DMS 273 treated with DMSO at 0.1 percent for 48 hours (cell line): ENCODE data around the gene FRMD5.

Source experiments
- DNase-seq: peaks from one replicate; lab custom pipeline; 2025; lab: John Stamatoyannopoulos, UW

The FRMD5 gene

DNA sequence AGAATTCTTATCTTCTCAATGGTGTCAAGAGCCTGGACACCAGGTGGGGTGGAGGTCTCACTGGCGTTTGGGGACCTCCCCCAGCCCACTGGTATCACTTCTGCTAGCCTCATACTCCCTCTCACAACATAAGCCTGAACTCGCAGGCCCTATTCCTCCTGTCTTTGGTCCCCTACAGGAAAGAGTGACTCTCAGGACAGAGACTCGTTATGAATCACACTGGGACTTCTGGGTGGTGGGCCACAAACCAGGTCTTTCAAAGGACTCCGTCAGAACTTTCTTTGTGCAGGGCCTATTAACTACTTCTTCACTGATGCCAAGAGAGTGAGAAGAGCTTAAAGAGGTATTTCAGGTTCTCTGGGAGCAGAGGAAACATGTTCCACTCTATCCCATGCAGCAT, 267.9 kb downstream of the FRMD5 start:
- DNase-seq: no peak

GRCh38 chr15:43923553-43923952, 271.5 kb downstream of the FRMD5 start:
- no peak for DNase-seq

DNA sequence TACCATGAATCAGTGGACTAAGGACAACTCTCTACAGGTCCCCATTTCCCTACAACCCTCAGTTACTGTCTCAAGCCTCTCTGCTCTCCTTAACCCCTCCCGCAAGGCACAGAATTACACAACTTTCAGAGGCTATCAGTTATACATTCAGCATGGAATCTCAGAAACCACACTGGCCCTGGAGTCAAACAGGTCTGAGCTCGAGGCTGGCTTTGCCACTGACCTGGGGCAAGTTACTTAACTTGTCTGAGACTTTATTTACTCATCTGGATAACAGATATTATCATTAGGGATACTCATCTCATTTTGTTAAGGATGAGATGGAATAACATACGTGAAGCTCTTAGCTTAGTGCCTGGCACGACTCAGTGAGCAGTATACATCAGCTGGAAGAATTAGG, 273.1 kb downstream of the FRMD5 start:
- DNase-seq: no peak

- DNase-seq: no peak
Measured at GRCh38 chr15:43920815-43921214, 274.3 kb downstream of the FRMD5 start.

- no peak for DNase-seq
Measured at GRCh38 chr15:43920254-43920600, 274.8 kb downstream of the FRMD5 start.

DNA sequence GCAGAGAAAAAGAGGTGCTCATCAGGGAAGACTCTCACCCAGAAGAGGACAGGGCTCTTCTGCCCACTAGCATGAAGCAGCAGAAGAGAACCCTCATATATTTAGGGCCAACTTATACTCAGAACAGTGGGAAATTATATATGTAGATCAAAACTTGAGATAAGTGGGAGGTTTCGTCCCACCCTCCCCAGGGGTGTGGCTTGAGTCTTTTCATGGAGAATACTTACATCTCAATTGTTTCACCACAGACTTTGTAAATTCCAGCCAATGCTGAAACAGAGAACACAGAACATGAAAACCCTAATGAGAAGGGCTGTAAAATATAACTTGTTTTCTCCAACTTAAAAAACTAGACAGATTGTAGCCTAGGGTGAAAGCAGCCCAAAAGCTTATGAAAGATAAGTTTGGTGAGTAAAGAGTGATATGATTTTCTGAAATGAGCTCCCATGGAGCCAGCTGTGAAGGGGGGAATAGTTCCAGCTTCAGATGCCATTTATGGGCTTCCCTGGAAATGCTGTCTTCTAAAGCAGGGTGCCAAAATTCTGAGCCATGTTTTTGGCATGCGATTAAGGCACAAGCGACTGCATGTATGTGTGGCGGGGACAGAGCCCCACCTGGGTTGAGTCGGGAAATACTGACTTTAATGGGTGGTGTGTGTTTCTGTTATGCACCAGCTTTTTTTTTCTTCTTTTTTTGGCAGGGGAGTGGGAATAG, 275.4 kb downstream of the FRMD5 start:
- no peak for DNase-seq

GRCh38 chr15:43918717-43919116, 276.4 kb downstream of the FRMD5 start:
- DNase-seq: no peak

- no peak for DNase-seq
Measured at GRCh38 chr15:43916326-43916660, 278.8 kb downstream of the FRMD5 start.

GRCh38 chr15:43915631-43916325, 279.3 kb downstream of the FRMD5 start:
- no peak for DNase-seq

- DNase-seq: no peak
Measured at GRCh38 chr15:43913941-43914340, 281.1 kb downstream of the FRMD5 start.

DNA sequence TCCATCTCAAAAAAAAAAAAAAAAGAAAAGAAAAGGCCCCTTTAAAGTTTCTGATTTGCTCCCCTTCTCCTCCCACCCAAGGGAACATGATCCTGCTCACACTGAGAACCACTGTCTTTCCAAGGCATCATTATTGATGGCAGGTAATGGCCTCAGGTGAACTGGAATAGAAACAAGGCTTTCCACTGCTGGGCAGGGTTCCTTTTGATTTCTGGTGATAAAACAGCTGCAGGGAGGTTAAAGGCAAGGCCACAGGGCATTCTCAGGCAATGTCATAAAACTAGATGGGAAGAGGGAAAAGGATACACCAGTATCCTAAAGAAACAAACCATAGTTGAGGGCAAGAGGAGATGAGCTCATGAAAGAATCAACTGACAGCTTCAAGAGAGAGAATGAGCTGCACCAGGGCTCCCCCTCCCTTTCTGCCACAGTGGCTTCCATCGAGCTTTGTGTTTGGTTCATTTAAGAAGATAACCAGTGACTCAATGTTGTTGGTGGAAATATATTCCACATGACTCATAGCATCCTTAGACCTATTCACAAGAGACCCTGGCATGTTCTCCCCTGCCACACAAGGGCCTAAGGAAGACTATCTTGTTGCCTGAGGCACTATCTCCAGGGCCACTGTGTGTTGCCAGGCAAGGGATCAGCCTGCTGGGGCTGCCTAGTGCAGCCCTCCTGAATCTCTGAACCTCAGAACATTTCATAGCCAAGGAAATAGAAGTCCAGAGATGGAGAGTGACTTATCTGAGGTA, 281.9 kb downstream of the FRMD5 start:
- no peak for DNase-seq

GRCh38 chr15:43912208-43912607, 282.9 kb downstream of the FRMD5 start:
- DNase-seq: no peak

GRCh38 chr15:43911235-43911781, 283.8 kb downstream of the FRMD5 start:
- no peak for DNase-seq

- DNase-seq: no peak
Measured at GRCh38 chr15:43908516-43909050, 286.5 kb downstream of the FRMD5 start.

DNA sequence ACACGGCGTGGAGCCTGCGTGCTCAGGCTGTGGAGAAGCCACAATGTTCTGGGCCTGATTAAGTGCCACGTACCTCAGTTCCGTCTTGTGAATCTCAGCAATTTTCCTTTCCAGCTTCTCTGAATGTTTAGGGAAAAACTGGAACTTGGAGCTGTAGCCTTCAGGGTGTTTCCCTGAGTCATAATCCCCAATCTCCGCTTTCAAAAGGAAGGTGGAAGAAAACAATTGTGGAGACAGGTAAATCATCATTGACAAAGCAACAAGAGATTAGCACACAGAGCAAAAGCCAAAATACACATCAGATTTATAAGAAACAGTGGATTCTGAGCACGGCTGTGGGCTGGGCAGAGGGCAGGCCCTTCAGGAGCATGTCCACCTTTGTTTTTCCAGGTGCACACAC, 289.3 kb downstream of the FRMD5 start:
- no peak for DNase-seq

- no peak for DNase-seq
Measured at GRCh38 chr15:43903864-43904290, 291.2 kb downstream of the FRMD5 start.

DNA sequence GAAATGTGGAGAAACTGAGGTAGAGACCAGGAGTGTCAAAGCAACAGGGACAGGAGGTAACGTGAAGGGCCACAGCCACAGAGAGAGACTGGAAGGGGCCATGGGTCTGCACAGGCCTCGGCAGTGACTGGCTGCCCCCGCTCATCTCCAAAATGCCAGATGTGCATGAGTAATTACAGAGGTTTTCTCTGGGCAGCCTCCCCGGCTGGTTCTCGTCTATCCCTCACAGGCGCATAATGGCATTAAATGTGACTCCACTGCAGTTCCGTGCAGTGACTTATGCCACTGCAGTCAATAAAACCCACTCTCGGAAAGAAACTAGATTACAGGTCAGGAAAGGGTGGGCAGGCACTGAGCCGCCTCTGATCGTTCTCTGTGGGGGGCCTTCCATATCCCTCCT, 293.6 kb downstream of the FRMD5 start:
- DNase-seq: no peak

GRCh38 chr15:43900996-43901395, 294.1 kb downstream of the FRMD5 start:
- DNase-seq: no peak

- no peak for DNase-seq
Measured at GRCh38 chr15:43899928-43900327, 295.1 kb downstream of the FRMD5 start.

DNA sequence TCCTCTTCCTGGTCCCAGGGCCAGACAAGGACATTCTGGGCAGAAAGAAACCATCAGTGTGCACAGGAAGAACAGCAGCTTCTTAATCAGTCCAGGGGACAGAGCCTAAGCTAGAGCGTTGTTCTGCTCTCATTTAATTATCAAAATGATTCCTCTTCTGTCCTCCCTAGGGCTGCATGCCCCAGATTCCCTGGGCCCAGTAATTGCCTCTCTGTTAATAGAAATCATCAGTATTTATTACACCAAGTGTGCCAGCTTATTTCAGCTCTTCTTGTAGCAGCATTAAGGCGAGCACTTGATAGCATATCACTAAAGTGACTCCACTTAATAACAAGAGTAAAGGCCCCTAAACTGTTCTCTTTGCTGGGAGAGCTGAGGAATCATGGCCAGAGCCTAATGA, 296.2 kb downstream of the FRMD5 start:
- DNase-seq: no peak

GRCh38 chr15:43896543-43896942, 298.5 kb downstream of the FRMD5 start:
- no peak for DNase-seq

DNA sequence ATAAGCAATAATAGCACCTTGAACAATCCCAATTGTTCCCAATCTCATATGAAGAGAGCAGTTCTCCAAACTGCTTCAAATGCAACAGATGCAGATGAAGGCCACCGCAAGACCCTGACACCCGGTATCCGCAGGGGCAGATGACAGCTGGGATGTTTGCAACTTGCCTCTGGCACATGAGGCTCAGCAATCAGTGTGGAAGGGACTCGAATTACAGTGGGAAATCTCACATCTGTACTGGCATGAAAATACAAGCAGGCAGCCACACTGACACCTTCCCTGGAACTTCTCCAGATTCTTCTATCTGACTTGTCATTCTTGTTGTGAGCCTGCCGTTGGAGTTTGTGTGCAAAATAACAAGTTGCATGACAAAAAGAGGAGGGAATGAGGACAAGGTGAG, 299.5 kb downstream of the FRMD5 start:
- no peak for DNase-seq

DNA sequence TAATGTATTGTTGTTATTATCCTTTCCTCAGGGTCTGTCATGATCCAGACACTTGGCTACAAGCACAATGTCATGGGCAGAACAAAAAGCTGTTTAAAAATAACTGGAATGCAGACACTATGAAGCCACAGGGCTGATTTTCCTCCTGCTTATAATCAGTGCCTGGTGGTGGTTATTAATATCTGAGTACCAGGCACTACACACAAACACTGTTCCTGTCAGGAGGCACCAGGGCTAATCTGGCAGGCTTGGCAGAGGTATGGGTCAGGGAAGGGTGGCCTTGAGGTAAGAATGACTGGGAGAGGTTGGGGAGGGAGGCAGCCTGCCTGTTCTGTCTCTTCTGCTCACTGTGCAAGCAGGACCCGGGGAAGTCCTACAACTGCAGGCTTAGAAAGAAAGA, 301.1 kb downstream of the FRMD5 start:
- DNase-seq: no peak
